Measurements from ENCODE around the gene USP17L21.
A peak's percentile ranks its signal among the peaks of the same experiment; 100 is the strongest.
"Not testable (repeated sequence)": the region's sequence is repeated elsewhere in the genome, so short reads cannot be mapped to it uniquely, and the experiment has no call there.

Gene USP17L21

GRCh38 chr4:9262572-9262971, at the start of gene USP17L21:
TSS of gene USP17L21 (plus strand) at chr4:9262872. CDS start at chr4:9262872, 0 bp downstream.
- not testable (repeated sequence) for DNase-seq; H3K79me2 ChIP-seq (ENCODE audit: insufficient read depth, low read length); H3K4me1 ChIP-seq (ENCODE audit: insufficient read depth, low read length); H3K36me3 ChIP-seq (ENCODE audit: insufficient read depth, low read length); H3K27me3 ChIP-seq (ENCODE audit: insufficient read depth, low read length, poor library complexity); H3K9ac ChIP-seq (ENCODE audit: low read depth, low read length); H4K20me1 ChIP-seq (ENCODE audit: insufficient read depth, low read length); H2AFZ ChIP-seq (ENCODE audit: low read depth, low read length); H3K4me2 ChIP-seq (ENCODE audit: insufficient read depth, low read length); H3K4me3 ChIP-seq (ENCODE audit: low read depth in 1 of 2, low read length in 2 of 2); ATAC-seq (ENCODE audit: insufficient read depth, low read depth); H3K27ac ChIP-seq (ENCODE audit: low read length); H3K9me3 ChIP-seq (ENCODE audit: insufficient read depth, low read length, severe bottlenecking)

- H2AFZ ChIP-seq (ENCODE audit: low read depth, low read length); H3K36me3 ChIP-seq (ENCODE audit: insufficient read depth, low read length); H3K4me1 ChIP-seq (ENCODE audit: insufficient read depth, low read length); H3K9ac ChIP-seq (ENCODE audit: low read depth, low read length); H4K20me1 ChIP-seq (ENCODE audit: insufficient read depth, low read length); H3K4me2 ChIP-seq (ENCODE audit: insufficient read depth, low read length); H3K9me3 ChIP-seq (ENCODE audit: insufficient read depth, low read length, severe bottlenecking); ATAC-seq (ENCODE audit: insufficient read depth, low read depth); H3K79me2 ChIP-seq (ENCODE audit: insufficient read depth, low read length); H3K4me3 ChIP-seq (ENCODE audit: low read depth in 1 of 2, low read length in 2 of 2); H3K27ac ChIP-seq (ENCODE audit: low read length); H3K27me3 ChIP-seq (ENCODE audit: insufficient read depth, low read length, poor library complexity): not testable (repeated sequence)
- DNase-seq = peak; percentile 0
Observed at GRCh38 chr4:9214701-9215100, 48.0 kb upstream of the USP17L21 start.

GRCh38 chr4:9215105-9215504, 47.6 kb upstream of the USP17L21 start, which contains the start of gene USP17L11:
TSS of gene USP17L11 (plus strand) at chr4:9215405. CDS start at chr4:9215405, 0 bp downstream.
- H3K79me2 ChIP-seq (ENCODE audit: insufficient read depth, low read length); ATAC-seq (ENCODE audit: insufficient read depth, low read depth); H3K4me3 ChIP-seq (ENCODE audit: low read depth in 1 of 2, low read length in 2 of 2); H3K9me3 ChIP-seq (ENCODE audit: insufficient read depth, low read length, severe bottlenecking); H3K4me1 ChIP-seq (ENCODE audit: insufficient read depth, low read length); H3K27ac ChIP-seq (ENCODE audit: low read length); H3K36me3 ChIP-seq (ENCODE audit: insufficient read depth, low read length); DNase-seq; H3K27me3 ChIP-seq (ENCODE audit: insufficient read depth, low read length, poor library complexity); H3K9ac ChIP-seq (ENCODE audit: low read depth, low read length); H4K20me1 ChIP-seq (ENCODE audit: insufficient read depth, low read length); H3K4me2 ChIP-seq (ENCODE audit: insufficient read depth, low read length); H2AFZ ChIP-seq (ENCODE audit: low read depth, low read length): not testable (repeated sequence)

DNA sequence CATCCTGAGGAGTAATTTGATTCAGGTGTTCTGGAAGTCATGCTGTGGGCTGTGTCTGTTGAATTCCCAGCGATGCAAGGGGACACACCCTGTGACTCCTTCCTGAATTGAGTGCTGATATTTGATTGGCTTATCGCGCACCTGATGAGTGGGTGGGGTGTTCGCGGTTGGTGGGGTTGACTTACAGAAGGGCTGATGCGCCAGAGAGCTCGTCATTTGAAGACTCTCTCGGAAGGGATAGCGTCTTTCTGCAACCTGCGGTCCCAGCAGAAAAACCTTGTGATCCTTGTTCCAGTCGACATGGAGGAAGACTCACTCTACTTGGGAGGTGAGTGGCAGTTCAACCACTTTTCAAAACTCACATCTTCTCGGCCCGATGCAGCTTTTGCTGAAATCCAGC, 42.8 kb upstream of the USP17L21 start, which contains the start of gene USP17L12:
USP17L12 (plus strand) TSS at position 301 of the 400 bp plus-strand sequence; CDS start at position 301, 0 bp downstream.
- H3K79me2 ChIP-seq (ENCODE audit: insufficient read depth, low read length); H4K20me1 ChIP-seq (ENCODE audit: insufficient read depth, low read length); H3K4me3 ChIP-seq (ENCODE audit: low read depth in 1 of 2, low read length in 2 of 2); DNase-seq; H3K27ac ChIP-seq (ENCODE audit: low read length); ATAC-seq (ENCODE audit: insufficient read depth, low read depth); H3K9ac ChIP-seq (ENCODE audit: low read depth, low read length); H3K4me1 ChIP-seq (ENCODE audit: insufficient read depth, low read length); H3K36me3 ChIP-seq (ENCODE audit: insufficient read depth, low read length); H3K27me3 ChIP-seq (ENCODE audit: insufficient read depth, low read length, poor library complexity); H3K9me3 ChIP-seq (ENCODE audit: insufficient read depth, low read length, severe bottlenecking); H2AFZ ChIP-seq (ENCODE audit: low read depth, low read length); H3K4me2 ChIP-seq (ENCODE audit: insufficient read depth, low read length): not testable (repeated sequence)

DNA sequence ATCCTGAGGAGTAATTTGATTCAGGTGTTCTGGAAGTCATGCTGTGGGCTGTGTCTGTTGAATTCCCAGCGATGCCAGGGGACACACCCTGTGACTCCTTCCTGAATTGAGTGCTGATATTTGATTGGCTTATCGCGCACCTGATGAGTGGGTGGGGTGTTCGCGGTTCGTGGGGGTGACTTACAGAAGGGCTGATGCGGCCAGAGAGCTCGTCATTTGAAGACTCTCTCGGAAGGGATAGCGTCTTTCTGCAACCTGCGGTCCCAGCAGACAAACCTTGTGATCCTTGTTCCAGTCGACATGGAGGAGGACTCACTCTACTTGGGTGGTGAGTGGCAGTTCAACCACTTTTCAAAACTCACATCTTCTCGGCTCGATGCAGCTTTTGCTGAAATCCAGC, 38.1 kb upstream of the USP17L21 start, which contains the start of gene USP17L13:
USP17L13 (plus strand) TSS at position 301 of the 400 bp plus-strand sequence; CDS start at position 301, 0 bp downstream.
- not testable (repeated sequence) for ATAC-seq (ENCODE audit: insufficient read depth, low read depth); H3K9ac ChIP-seq (ENCODE audit: low read depth, low read length); H4K20me1 ChIP-seq (ENCODE audit: insufficient read depth, low read length); H3K9me3 ChIP-seq (ENCODE audit: insufficient read depth, low read length, severe bottlenecking); H3K79me2 ChIP-seq (ENCODE audit: insufficient read depth, low read length); H3K27ac ChIP-seq (ENCODE audit: low read length); H2AFZ ChIP-seq (ENCODE audit: low read depth, low read length); DNase-seq; H3K4me2 ChIP-seq (ENCODE audit: insufficient read depth, low read length); H3K36me3 ChIP-seq (ENCODE audit: insufficient read depth, low read length); H3K4me3 ChIP-seq (ENCODE audit: low read depth in 1 of 2, low read length in 2 of 2); H3K27me3 ChIP-seq (ENCODE audit: insufficient read depth, low read length, poor library complexity); H3K4me1 ChIP-seq (ENCODE audit: insufficient read depth, low read length)

DNA sequence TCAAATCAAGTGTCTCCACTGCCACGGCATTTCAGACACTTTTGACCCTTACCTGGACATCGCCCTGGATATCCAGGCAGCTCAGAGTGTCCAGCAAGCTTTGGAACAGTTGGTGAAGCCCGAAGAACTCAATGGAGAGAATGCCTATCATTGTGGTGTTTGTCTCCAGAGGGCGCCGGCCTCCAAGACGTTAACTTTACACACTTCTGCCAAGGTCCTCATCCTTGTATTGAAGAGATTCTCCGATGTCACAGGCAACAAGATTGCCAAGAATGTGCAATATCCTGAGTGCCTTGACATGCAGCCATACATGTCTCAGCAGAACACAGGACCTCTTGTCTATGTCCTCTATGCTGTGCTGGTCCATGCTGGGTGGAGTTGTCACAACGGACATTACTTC, 32.4 kb upstream of the USP17L21 start:
- not testable (repeated sequence) for H3K9me3 ChIP-seq (ENCODE audit: insufficient read depth, low read length, severe bottlenecking); H3K9ac ChIP-seq (ENCODE audit: low read depth, low read length); DNase-seq; ATAC-seq (ENCODE audit: insufficient read depth, low read depth); H3K36me3 ChIP-seq (ENCODE audit: insufficient read depth, low read length); H3K27ac ChIP-seq (ENCODE audit: low read length); H3K79me2 ChIP-seq (ENCODE audit: insufficient read depth, low read length); H2AFZ ChIP-seq (ENCODE audit: low read depth, low read length); H3K27me3 ChIP-seq (ENCODE audit: insufficient read depth, low read length, poor library complexity); H4K20me1 ChIP-seq (ENCODE audit: insufficient read depth, low read length); H3K4me3 ChIP-seq (ENCODE audit: low read depth in 1 of 2, low read length in 2 of 2); H3K4me1 ChIP-seq (ENCODE audit: insufficient read depth, low read length); H3K4me2 ChIP-seq (ENCODE audit: insufficient read depth, low read length)

GRCh38 chr4:9234085-9234484, 28.6 kb upstream of the USP17L21 start, which contains the start of gene USP17L15:
TSS of gene USP17L15 (plus strand) at chr4:9234385. CDS start at chr4:9234385, 0 bp downstream.
- H3K4me2 ChIP-seq (ENCODE audit: insufficient read depth, low read length); H3K27me3 ChIP-seq (ENCODE audit: insufficient read depth, low read length, poor library complexity); H3K4me3 ChIP-seq (ENCODE audit: low read depth in 1 of 2, low read length in 2 of 2); H3K79me2 ChIP-seq (ENCODE audit: insufficient read depth, low read length); H3K27ac ChIP-seq (ENCODE audit: low read length); DNase-seq; H4K20me1 ChIP-seq (ENCODE audit: insufficient read depth, low read length); H3K9me3 ChIP-seq (ENCODE audit: insufficient read depth, low read length, severe bottlenecking); ATAC-seq (ENCODE audit: insufficient read depth, low read depth); H3K9ac ChIP-seq (ENCODE audit: low read depth, low read length); H3K4me1 ChIP-seq (ENCODE audit: insufficient read depth, low read length); H3K36me3 ChIP-seq (ENCODE audit: insufficient read depth, low read length); H2AFZ ChIP-seq (ENCODE audit: low read depth, low read length): not testable (repeated sequence)

- H3K27ac ChIP-seq (ENCODE audit: low read length); H3K9me3 ChIP-seq (ENCODE audit: insufficient read depth, low read length, severe bottlenecking); H3K36me3 ChIP-seq (ENCODE audit: insufficient read depth, low read length); DNase-seq; H4K20me1 ChIP-seq (ENCODE audit: insufficient read depth, low read length); ATAC-seq (ENCODE audit: insufficient read depth, low read depth); H3K9ac ChIP-seq (ENCODE audit: low read depth, low read length); H3K4me2 ChIP-seq (ENCODE audit: insufficient read depth, low read length); H3K27me3 ChIP-seq (ENCODE audit: insufficient read depth, low read length, poor library complexity); H2AFZ ChIP-seq (ENCODE audit: low read depth, low read length); H3K4me1 ChIP-seq (ENCODE audit: insufficient read depth, low read length); H3K79me2 ChIP-seq (ENCODE audit: insufficient read depth, low read length); H3K4me3 ChIP-seq (ENCODE audit: low read depth in 1 of 2, low read length in 2 of 2): not testable (repeated sequence)
Observed at GRCh38 chr4:9238461-9238860, 24.2 kb upstream of the USP17L21 start.

Data from DND-41 (cell line).